CD4-positive, alpha-beta T cell treated with Interleukin-2 at 100 ng/mL for 4 hours (primary cell): ENCODE measurements around the gene PDIA3.
A peak's percentile ranks its signal among the peaks of the same experiment; 100 is the strongest.
"Not testable (repeated sequence)": the region's sequence is repeated elsewhere in the genome, so short reads cannot be mapped to it uniquely, and the experiment has no call there.

Experiments used
- DNase-seq: peaks from one replicate; pipeline ENCODE4 v3.0.0-alpha.2; 2020; ENCODE audit warnings: low spot score

PDIA3 gene

GRCh38 chr15:43776718-43777266 is 30.6 kb downstream of the PDIA3 start, which contains the start of gene ELL3:
Gene ELL3 (minus strand): TSS chr15:43776966. CDS start chr15:43776901, 65 bp downstream.
- DNase-seq, result peak; percentile 72

- DNase-seq, result peak; percentile 79
Measured at GRCh38 chr15:43777267-43777914, 31.2 kb downstream of the PDIA3 start.

DNA sequence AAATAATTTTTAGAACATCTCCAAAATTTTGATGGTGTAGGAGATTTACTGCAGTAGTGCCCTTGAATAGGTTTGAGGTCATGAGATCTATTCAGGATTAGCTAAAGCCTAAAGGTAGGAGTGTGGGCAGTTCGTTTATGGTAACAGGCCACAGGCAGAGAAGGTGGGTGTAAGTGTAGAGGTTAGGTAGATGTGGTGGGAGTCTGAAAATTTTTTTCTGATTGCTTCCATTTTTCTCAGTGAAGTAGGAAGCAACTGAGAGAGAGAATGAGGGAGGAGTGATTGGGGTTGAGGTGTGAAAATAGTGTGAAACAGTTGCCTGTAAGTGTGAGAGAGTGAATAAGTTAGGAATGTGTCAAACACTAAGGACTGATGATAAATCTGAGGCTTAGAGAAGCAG is 32.8 kb downstream of the PDIA3 start:
- no peak for DNase-seq

DNA sequence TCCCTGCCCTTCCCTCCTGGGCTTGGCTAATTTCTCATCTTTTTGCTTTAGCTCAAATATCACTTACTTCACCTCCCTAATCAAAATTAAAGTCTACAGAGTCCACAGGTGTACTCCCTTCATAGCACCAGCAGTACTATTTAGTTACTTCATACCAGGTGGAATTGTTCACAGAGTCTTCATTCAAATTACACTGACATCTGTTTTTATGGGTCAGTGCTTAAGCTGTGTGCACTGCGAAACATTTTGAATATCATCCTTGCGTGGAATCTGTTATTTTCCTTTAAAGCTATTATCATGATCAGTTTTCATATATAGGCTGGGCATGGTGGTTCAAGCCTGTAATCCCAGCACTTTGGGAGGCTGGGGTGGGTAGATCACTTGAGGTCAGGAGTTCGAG is 43.2 kb downstream of the PDIA3 start:
- no peak for DNase-seq

- peak; percentile 100 for DNase-seq
Measured at GRCh38 chr15:43791993-43792760, 45.9 kb downstream of the PDIA3 start, which contains the start of gene SERF2. Gene SERF2 (plus strand): TSS chr15:43792320. CDS start chr15:43792377, 57 bp downstream.

DNA sequence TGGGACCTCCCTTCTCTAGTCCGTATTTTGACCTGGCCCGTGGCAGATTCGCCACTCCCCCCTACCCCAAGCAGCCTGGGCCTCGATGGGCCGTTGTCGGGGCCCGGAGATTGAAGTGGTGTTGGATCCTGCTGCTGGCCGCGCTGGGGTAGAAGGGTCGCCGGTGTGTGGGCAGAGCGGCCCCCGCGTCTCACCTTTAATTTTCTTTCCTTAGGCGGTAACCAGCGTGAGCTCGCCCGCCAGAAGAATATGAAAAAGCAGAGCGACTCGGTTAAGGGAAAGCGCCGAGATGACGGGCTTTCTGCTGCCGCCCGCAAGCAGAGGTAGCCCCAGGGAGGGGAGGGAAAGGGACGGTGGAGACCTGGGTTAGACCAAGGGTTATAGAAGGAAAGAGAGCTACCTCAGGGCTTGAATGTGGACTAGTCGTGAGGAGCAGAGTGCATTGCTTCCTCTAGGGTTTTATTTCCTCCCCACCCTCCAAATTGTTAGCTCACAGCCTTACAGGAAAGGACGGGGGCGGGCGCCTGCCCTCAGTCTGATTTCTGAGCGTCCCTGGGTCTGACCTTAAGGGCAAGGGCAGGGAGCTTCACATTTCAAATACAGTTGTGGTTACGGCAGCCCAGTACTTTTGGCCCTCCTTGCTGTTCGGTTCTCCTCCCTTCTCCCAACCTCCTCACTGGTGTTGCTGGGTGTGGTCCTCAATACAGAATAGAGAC is 46.7 kb downstream of the PDIA3 start:
- DNase-seq, result peak; percentile 41

DNA sequence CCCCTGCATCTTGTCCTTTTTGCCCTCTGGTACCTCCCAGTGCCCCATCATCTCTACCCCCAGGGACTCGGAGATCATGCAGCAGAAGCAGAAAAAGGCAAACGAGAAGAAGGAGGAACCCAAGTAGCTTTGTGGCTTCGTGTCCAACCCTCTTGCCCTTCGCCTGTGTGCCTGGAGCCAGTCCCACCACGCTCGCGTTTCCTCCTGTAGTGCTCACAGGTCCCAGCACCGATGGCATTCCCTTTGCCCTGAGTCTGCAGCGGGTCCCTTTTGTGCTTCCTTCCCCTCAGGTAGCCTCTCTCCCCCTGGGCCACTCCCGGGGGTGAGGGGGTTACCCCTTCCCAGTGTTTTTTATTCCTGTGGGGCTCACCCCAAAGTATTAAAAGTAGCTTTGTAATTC is 47.4 kb downstream of the PDIA3 start:
- DNase-seq, result no peak

GRCh38 chr15:43794269-43795037 is 48.2 kb downstream of the PDIA3 start:
- DNase-seq, result no peak

DNA sequence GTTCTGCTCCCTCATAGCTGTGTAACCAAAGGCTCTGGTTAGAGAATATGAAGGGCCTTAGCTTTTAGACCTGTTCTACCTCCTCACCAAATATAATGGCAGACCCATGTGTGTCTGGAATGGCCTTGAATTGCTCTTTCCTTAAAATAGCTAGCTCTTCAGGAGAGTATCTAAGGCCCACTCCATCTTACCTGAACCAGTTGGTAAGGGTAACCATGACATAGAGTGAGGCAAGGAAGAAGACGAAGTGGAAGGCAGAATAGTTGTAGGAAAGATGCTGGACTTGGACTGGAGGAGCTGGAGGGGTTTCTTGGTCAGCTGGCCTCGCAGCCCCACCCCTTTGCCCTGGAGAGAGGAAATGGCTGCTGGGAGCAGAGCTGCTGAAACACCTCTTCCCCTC is 49.0 kb downstream of the PDIA3 start:
- DNase-seq, result no peak

GRCh38 chr15:43795997-43796396 is 49.8 kb downstream of the PDIA3 start:
- no peak for DNase-seq

- no peak for DNase-seq
Measured at GRCh38 chr15:43796566-43796965, 50.3 kb downstream of the PDIA3 start.

DNA sequence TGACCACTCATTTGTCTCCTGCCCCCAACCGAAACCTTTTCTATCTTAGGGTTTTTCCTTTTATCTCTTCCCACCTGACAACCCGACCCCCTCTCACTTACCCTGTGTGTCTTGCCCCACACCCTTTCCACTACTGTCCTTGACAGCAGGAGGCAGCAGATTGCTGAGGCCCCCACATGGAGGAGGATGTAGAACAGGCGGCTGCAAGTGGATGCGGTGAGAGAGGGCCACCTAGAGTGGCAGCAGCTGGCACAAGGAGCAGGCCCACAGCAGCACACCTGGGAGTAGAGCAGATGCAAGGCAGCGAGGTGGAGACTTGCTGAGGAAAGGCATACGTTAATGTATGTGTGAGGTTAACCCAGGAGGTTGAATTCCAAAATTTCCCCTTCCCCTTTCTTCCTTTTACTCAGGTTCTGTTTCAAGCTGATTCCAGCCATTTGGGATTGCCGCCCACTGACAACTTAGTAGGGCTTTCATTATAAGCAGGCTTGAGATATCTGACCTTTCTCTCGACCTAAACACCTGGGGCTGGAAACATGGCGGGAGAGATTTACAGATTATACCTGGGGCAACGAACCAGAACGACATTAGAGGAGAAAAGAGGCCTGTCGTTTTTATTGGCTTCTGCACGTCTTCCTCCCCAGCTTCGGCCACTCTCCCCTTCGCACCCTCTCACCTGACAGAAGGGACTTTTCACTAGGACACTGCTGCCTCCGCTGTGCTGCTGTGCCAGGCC is 53.1 kb downstream of the PDIA3 start:
- DNase-seq, result no peak

DNA sequence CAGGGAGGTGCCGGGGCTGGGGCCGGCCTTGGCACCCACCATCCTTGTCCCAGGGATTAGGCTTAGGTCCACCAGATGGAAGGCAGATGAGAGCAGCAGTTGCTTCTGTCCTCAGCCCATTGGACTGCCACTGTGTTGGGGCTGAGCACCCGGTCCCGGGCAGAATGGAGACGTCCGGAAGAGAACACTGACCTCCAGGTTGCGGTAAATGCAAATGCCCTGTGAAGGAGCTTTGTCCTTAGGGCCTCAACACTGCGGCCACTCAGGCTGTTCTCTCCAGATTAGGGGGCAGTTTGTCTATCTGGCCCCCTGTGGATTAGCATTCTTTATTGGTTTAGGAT is 53.7 kb downstream of the PDIA3 start, which contains the start of gene SERINC4:
Gene SERINC4, minus strand, starts transcription at position 276 of the 341 bp plus-strand sequence. Its CDS starts 234 bp downstream, at position 42.
- DNase-seq, result no peak

DNA sequence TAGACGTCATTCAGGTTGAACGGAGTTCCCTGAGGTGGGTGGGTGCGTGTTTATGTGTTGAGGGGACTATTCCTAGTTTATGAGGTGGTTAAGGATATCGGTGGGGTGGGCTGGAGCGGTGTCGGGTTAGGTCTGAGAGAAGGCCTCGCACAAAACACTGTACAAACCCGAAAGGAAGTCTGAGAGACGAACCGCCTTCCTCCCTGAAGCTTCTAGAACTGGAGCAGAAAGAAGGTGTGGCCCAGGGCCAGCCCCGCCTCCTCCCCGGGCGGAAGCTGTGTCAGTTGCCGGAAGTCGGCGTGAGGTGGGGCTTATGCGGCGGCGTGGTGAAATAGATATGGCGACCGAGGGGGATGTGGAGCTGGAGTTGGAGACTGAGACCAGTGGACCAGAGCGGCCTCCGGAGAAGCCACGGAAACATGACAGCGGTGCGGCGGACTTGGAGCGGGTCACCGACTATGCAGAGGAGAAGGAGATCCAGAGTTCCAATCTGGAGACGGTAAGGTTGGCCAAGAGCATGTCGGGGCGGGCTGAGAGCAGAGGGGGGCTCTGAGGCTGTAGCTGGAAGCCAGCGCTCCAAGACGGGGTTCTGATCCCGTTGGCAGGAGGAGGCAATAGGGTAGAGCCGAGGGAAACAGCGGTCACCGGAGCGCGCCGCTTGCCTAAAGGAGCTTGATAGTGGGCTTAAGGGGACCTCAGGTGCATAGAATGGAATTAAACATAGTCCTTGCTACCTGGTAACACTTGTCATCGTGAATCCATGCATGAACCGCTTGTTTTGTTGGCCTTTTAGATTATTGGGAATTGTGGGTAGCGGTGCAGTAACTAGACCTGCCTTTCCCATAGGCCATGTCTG is 54.3 kb downstream of the PDIA3 start, which contains the start of gene HYPK:
Gene HYPK, plus strand, starts transcription at position 314 of the 856 bp plus-strand sequence. Its CDS starts 24 bp downstream, at position 338.
- DNase-seq, result peak; percentile 92

- not testable (repeated sequence) for DNase-seq
Measured at GRCh38 chr15:43802676-43803075, 56.4 kb downstream of the PDIA3 start.

DNA sequence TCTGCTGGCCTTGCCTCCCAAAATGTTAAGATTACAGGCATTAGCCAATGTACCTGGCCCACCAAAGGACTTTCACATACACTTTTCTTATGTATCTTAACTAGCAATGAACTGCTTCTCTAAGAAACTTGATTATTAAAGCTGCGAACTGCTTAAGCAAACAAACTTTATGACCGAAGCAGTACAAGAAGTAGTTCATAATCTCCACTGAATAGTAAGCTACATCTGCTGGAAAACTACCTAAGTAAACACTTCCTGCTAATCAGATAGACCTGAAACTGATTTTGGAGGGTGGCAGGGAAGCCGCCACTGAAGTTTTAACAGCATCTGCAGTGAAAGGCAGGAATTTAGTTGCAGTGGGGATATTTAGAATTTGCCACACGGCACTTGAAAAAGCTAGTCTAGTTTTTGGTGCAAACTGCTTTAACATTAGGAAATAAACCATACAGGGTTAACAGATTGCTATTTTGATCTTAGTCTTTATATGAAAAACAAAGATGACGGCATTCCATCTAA is 62.3 kb downstream of the PDIA3 start:
- no peak for DNase-seq

GRCh38 chr15:43808960-43809678 is 62.9 kb downstream of the PDIA3 start:
- no peak for DNase-seq

DNA sequence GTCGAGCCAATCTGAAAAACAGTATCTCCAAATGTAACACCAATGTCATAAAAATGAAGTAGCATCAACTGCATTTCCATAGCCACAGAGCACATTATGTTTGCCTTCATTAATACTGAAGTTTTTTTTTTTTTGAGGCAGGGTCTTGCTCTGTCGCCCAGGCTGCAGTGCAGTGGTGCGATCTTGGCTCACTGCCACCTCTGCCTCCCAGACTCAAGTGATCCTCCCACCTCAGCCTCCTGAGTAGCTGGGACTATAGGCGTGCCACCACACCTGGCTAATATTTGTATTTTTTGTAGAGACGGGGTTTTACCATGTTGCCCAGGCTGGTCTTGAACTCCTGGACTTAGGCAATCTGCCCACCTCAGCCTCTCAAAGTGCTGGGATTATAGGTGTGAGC is 68.8 kb downstream of the PDIA3 start:
- DNase-seq, result not testable (repeated sequence)

- DNase-seq, result no peak
Measured at GRCh38 chr15:43821505-43821904, 75.3 kb downstream of the PDIA3 start.
